C4-2B (cell line): ENCODE data around the gene B4GALNT3.

Experiments
- ZFX ChIP-seq: fragments of 450-650 bp; IDR thresholded peaks from 2 replicates; pipeline ENCODE4 v1.6.1; 2017
- TF ChIP-seq, protein P1 (sequence below): fragments of 450-650 bp; conservative IDR thresholded peaks from 2 replicates; pipeline ENCODE4 v1.5.1; 2017; ENCODE audit warnings: mild to moderate bottlenecking

DNA sequence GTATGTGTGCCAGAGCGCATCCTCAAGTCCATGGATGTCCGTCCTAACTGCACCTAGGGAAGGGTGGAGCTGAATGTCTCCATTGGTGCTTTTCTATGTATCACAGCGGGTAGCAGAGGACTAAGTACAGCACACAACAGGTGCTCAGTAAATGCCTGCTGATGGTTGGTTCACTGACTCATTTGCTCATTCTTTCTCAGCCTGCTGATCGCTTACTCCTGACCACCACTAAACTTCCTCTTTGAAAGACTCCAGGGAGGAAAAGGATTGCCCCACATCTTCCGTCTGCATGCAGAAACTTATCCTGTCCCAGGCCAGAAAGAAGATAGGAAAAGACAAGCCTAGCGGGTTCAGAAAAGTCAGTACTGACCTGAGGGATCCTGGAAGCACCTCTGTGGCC, 66.3 kb downstream of the B4GALNT3 start:
- TF ChIP-seq, protein P1, sequence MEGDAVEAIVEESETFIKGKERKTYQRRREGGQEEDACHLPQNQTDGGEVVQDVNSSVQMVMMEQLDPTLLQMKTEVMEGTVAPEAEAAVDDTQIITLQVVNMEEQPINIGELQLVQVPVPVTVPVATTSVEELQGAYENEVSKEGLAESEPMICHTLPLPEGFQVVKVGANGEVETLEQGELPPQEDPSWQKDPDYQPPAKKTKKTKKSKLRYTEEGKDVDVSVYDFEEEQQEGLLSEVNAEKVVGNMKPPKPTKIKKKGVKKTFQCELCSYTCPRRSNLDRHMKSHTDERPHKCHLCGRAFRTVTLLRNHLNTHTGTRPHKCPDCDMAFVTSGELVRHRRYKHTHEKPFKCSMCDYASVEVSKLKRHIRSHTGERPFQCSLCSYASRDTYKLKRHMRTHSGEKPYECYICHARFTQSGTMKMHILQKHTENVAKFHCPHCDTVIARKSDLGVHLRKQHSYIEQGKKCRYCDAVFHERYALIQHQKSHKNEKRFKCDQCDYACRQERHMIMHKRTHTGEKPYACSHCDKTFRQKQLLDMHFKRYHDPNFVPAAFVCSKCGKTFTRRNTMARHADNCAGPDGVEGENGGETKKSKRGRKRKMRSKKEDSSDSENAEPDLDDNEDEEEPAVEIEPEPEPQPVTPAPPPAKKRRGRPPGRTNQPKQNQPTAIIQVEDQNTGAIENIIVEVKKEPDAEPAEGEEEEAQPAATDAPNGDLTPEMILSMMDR: no peak
- no peak for TF ChIP-seq ZFX
